Measurements from ENCODE around the gene SETD1A. TPM values are rescaled to one million over a fixed set of nuclear protein-coding genes. Genes with fewer than 3 reads are reported as not detected.
A peak's percentile ranks its signal among the peaks of the same experiment; 100 is the strongest.

SETD1A gene
- total and polyA plus RNA-seq, 9 of the 15 experiments (the other 6 are each of a cell fraction or from before 2014, with no cell fraction given), result 0.08 to 36.0 (median 4.2) TPM

GRCh38 chr16:30941600-30942425 lies 15.7 kb upstream of the SETD1A start (continued):
- TF ChIP-seq, protein P1, sequence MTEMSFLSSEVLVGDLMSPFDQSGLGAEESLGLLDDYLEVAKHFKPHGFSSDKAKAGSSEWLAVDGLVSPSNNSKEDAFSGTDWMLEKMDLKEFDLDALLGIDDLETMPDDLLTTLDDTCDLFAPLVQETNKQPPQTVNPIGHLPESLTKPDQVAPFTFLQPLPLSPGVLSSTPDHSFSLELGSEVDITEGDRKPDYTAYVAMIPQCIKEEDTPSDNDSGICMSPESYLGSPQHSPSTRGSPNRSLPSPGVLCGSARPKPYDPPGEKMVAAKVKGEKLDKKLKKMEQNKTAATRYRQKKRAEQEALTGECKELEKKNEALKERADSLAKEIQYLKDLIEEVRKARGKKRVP (CRISPR knock-in tag; IDR thresholded peaks at IDR 0.05), result no peak
- TF ChIP-seq, protein P2, sequence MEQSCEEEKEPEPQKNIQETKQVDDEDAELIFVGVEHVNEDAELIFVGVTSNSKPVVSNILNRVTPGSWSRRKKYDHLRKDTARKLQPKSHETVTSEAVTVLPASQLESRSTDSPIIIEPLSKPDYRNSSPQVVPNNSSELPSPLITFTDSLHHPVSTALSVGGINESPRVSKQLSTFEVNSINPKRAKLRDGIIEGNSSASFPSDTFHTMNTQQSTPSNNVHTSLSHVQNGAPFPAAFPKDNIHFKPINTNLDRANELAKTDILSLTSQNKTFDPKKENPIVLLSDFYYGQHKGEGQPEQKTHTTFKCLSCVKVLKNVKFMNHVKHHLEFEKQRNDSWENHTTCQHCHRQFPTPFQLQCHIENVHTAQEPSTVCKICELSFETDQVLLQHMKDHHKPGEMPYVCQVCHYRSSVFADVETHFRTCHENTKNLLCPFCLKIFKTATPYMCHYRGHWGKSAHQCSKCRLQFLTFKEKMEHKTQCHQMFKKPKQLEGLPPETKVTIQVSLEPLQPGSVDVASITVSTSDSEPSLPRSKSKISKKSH (CRISPR knock-in tag; IDR thresholded peaks at IDR 0.05), result no peak
- no peak for TF ChIP-seq ZNF324 (CRISPR knock-in tag; IDR thresholded peaks at IDR 0.05)
- TF ChIP-seq ZNF785 (CRISPR knock-in tag; IDR thresholded peaks at IDR 0.05), result no peak
- no peak for TF ChIP-seq ZNF551 (CRISPR knock-in tag; IDR thresholded peaks at IDR 0.05)
- TF ChIP-seq, protein P3, sequence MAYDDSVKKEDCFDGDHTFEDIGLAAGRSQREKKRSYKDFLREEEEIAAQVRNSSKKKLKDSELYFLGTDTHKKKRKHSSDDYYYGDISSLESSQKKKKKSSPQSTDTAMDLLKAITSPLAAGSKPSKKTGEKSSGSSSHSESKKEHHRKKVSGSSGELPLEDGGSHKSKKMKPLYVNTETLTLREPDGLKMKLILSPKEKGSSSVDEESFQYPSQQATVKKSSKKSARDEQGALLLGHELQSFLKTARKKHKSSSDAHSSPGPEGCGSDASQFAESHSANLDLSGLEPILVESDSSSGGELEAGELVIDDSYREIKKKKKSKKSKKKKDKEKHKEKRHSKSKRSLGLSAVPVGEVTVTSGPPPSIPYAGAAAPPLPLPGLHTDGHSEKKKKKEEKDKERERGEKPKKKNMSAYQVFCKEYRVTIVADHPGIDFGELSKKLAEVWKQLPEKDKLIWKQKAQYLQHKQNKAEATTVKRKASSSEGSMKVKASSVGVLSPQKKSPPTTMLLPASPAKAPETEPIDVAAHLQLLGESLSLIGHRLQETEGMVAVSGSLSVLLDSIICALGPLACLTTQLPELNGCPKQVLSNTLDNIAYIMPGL (CRISPR knock-in tag; IDR thresholded peaks at IDR 0.05), result no peak
- no peak for TF ChIP-seq STAT5A (IDR thresholded peaks at IDR 0.05; ENCODE audit: borderline replicate concordance, low read length)
- TF ChIP-seq BRD9 (IDR thresholded peaks at IDR 0.05; ENCODE audit: low read depth, partially characterized antibody), result no peak
- no peak for TF ChIP-seq ZNF282 (CRISPR knock-in tag; IDR thresholded peaks at IDR 0.05)
- no peak for TF ChIP-seq CHCHD3 (CRISPR knock-in tag; IDR thresholded peaks at IDR 0.05)
- TF ChIP-seq MXI1 (IDR thresholded peaks at IDR 0.05; ENCODE audit: low read depth, low read length), result no peak
- 0 out of 2 replicates have a peak, but pooled peaks have one; percentile 20 for TF ChIP-seq ELF4 (CRISPR knock-in tag; IDR thresholded peaks at IDR 0.05)
- peak; percentile 72 for TF ChIP-seq SMAD4 (CRISPR knock-in tag; conservative IDR thresholded peaks at IDR 0.05)
- TF ChIP-seq KDM2B (CRISPR knock-in tag; IDR thresholded peaks at IDR 0.05), result no peak
- no peak for TF ChIP-seq PCBP1 (IDR thresholded peaks at IDR 0.05; ENCODE audit: low read depth, low read length, poor library complexity, severe bottlenecking)
- TF ChIP-seq BRD4 (IDR thresholded peaks at IDR 0.05), result no peak
- no peak for TF ChIP-seq PHF8 (IDR thresholded peaks at IDR 0.05; ENCODE audit: borderline replicate concordance, low read length)
- TF ChIP-seq RFX1 (IDR thresholded peaks at IDR 0.05), result no peak
- TF ChIP-seq ZNF224 (CRISPR knock-in tag; IDR thresholded peaks at IDR 0.05), result no peak
- TF ChIP-seq, protein P4, sequence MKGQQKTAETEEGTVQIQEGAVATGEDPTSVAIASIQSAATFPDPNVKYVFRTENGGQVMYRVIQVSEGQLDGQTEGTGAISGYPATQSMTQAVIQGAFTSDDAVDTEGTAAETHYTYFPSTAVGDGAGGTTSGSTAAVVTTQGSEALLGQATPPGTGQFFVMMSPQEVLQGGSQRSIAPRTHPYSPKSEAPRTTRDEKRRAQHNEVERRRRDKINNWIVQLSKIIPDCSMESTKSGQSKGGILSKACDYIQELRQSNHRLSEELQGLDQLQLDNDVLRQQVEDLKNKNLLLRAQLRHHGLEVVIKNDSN (CRISPR knock-in tag; IDR thresholded peaks at IDR 0.05), result peak; percentile 65; the same call in 1 of the 2 replicates
- no peak for TF ChIP-seq SMAD1 (IDR thresholded peaks at IDR 0.05; ENCODE audit: low read depth, low read length, partially characterized antibody)
- TF ChIP-seq ZNF507 (tag; conservative IDR thresholded peaks at IDR 0.05), result no peak
- TF ChIP-seq ASH1L (IDR thresholded peaks at IDR 0.05; ENCODE audit: borderline replicate concordance, low read depth, partially characterized antibody), result no peak
- TF ChIP-seq SP1 (CRISPR knock-in tag; IDR thresholded peaks at IDR 0.05), result peak; percentile 49; the same call in 1 of the 2 replicates
